Lung (tissue), 12 donors: ENCODE measurements around the gene MTUS2. TPM values are rescaled to one million over a fixed set of nuclear protein-coding genes. Genes with fewer than 3 reads are reported as not detected.

Experiments used
- ATAC-seq: fragments of 200-7000 bp; cut with Tn5 transposase; one replicate; pipeline ENCODE4 v1.9.1; 2020; ENCODE audit warnings: moderate number of reproducible peaks; ENCODE audit not compliant: insufficient read depth, low FRiP score
- DNase-seq, 3 donors: peaks; one replicate each; pipeline ENCODE4 v3.0.0-alpha.2; 2013 to 2017
- H3K27ac ChIP-seq, 2 donors: one replicate each; pipeline ENCODE4 v1.5.1; 2013; ENCODE audit warnings: mild to moderate bottlenecking in 2 of 2, moderate library complexity in 2 of 2, control low read depth in 1 of 2, inconsistent platforms in 1 of 2, low read depth in 1 of 2, low read length in 1 of 2
- H3K27me3 ChIP-seq, 3 donors: one replicate each; pipeline ENCODE4 v1.5.1; 2013; ENCODE audit warnings: low read length in 2 of 3; ENCODE audit not compliant: control insufficient read depth in 3 of 3, insufficient read depth in 3 of 3
- H3K36me3 ChIP-seq, 4 donors: one replicate each; pipeline ENCODE4 v1.5.1; 2013; ENCODE audit warnings: low read length in 4 of 4, mild to moderate bottlenecking in 1 of 4, moderate library complexity in 1 of 4; ENCODE audit not compliant: control insufficient read depth in 4 of 4, insufficient read depth in 4 of 4
- H3K4me1 ChIP-seq, 5 donors: one replicate each; pipeline ENCODE4 v1.5.1; 2013; ENCODE audit warnings: low read length in 5 of 5, mild to moderate bottlenecking in 2 of 5, moderate library complexity in 1 of 5; ENCODE audit not compliant: control insufficient read depth in 5 of 5, insufficient read depth in 5 of 5
- H3K4me3 ChIP-seq: one replicate; pipeline ENCODE4 v1.5.1; 2013; ENCODE audit warnings: mild to moderate bottlenecking, control low read depth, moderate library complexity
- H3K9ac ChIP-seq, 2 donors: one replicate each; pipeline ENCODE4 v1.5.1; 2013; ENCODE audit warnings: low read length in 2 of 2, control low read depth in 1 of 2; ENCODE audit not compliant: insufficient read depth in 1 of 2
- H3K9me3 ChIP-seq, 4 donors: one replicate each; pipeline ENCODE4 v1.5.1; 2013; ENCODE audit warnings: low read length in 3 of 4, mild to moderate bottlenecking in 1 of 4, moderate library complexity in 1 of 4; ENCODE audit not compliant: control insufficient read depth in 4 of 4, insufficient read depth in 3 of 4
- WGBS, 2 donors: extraction: QIAGEN DNeasy Blood & Tissue Kit; methylation state at CpG; one replicate each; pipeline ENCODE4 v1.1.7; 2013; 5-methylcytosine and 5-hydroxymethylcytosine counted together
- polyA plus RNA-seq, 2 donors: library from polyadenylated mRNA; stranded (reverse); fragments of 200-250 nt; gene quantifications; one replicate each; pipeline ENCODE4 v1.2.1, GENCODE V29; 2013
- total RNA-seq, 2 donors: library from RNA; depleted of rRNA in 1 of 2; stranded (reverse); fragments of >200 nt in 1 of 2; gene quantifications; one replicate each; pipeline ENCODE4 v1.2.1, GENCODE V29; 2014 to 2021
- TF ChIP-seq, protein P1 (sequence below): IDR thresholded peaks from 2 replicates; pipeline ENCODE4 v1.5.1; 2012; ENCODE audit warnings: mild to moderate bottlenecking; ENCODE audit errors: control extremely low read depth, extremely low read depth
- donor health status: control.
- donor health status: control.
- donor health status: Bipolar disorder and iron deficiency.
- donor health status: healthy.
- donor health status: DM: yes; HTN: yes; CAD: no.

Gene MTUS2
- total and polyA plus RNA-seq, 4 donors = 0.03 to 0.54 (median 0.08) TPM

DNA sequence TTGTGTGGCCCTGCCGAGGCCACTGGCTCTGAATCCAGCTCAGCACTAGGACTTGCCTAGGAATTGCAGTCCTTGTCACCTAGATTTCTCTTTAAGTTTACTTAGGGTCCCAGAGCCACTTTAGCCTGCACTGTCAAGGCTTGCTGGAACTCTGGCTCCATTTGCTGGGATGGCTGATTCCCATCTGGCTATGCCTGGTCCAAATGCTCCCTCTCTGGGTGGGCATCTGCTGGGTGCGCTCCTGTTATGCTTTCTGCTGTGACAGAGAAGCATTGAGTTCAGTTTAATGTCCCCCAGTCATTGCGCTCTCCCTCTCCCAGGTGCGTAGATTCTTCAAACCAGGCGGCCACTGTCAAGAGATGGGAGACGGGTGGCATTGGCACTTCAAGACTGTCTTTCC is 102.2 kb downstream of the MTUS2 start:
- H3K36me3 ChIP-seq = no peaks in the 10 kb centered on the region
- 62 to 77% methylated on average over 6 of the region's 6 CpGs for WGBS, 2 donors
- no peak overlapping the region for H3K4me3 ChIP-seq
- ATAC-seq (no peak), DNase-seq (no peak)
- H3K9me3 ChIP-seq = peaks cover 0 to 19% (median 0%) of the 10 kb centered on the region in 4 donors
- TF ChIP-seq, protein P1, sequence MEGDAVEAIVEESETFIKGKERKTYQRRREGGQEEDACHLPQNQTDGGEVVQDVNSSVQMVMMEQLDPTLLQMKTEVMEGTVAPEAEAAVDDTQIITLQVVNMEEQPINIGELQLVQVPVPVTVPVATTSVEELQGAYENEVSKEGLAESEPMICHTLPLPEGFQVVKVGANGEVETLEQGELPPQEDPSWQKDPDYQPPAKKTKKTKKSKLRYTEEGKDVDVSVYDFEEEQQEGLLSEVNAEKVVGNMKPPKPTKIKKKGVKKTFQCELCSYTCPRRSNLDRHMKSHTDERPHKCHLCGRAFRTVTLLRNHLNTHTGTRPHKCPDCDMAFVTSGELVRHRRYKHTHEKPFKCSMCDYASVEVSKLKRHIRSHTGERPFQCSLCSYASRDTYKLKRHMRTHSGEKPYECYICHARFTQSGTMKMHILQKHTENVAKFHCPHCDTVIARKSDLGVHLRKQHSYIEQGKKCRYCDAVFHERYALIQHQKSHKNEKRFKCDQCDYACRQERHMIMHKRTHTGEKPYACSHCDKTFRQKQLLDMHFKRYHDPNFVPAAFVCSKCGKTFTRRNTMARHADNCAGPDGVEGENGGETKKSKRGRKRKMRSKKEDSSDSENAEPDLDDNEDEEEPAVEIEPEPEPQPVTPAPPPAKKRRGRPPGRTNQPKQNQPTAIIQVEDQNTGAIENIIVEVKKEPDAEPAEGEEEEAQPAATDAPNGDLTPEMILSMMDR = no peak
- H3K27ac ChIP-seq = no peak overlapping the region
- H3K4me1 ChIP-seq = no peaks in the 10 kb centered on the region
- H3K9ac ChIP-seq = no peak overlapping the region
- no peaks in the 10 kb centered on the region for H3K27me3 ChIP-seq

DNA sequence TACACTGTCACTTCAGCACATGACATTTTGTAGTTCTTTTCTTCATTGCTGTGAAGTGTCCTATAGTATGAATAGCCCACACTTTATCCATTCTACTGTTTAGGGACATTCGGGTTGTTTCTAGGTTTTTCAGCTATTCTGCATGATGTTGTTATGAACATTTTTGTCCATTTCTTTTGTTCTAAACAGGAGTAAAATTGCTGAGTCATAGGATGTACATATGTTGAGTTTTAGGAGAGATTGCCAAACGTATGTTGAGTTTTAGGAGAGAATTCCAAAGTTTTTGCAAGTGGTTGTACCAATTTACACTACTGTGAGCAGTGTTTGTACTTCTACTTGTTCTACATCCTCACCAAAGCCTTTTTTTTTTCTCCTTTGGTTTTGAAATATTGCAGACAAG is 115.0 kb downstream of the MTUS2 start:
- no peak for ATAC-seq
- H3K36me3 ChIP-seq = no peaks in the 10 kb centered on the region
- WGBS, 2 donors = 63 to 67% methylated on average over 2 of the region's 2 CpGs
- no peak for DNase-seq
- H3K4me3 ChIP-seq = no peak overlapping the region
- TF ChIP-seq, protein P1 = no peak
- peaks cover 0 to 2% (median 0%) of the 10 kb centered on the region in 4 donors for H3K9me3 ChIP-seq
- no peak overlapping the region for H3K9ac ChIP-seq
- no peaks in the 10 kb centered on the region for H3K27me3 ChIP-seq
- no peak overlapping the region for H3K27ac ChIP-seq
- no peaks in the 10 kb centered on the region for H3K4me1 ChIP-seq

DNA sequence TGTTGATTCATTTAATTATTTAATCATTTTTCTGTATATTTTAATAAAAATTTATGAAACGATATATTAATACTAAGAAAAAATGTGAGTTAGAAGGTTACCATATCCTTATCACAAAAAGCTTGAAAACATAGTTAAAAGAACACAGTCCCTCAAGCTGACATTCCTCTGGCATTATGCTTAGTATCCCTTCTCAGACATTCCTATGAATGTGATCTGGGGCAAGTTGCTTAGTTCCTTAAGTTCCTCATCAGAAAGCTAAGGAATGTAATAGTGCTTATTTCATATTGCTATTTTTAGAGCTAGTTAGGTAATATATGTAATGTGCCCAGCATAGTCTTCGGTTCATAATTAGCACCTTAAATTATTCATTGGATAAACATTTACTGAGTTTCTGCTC is 122.8 kb downstream of the MTUS2 start:
- TF ChIP-seq, protein P1 = no peak
- 69 to 82% methylated on average over 2 of the region's 2 CpGs for WGBS, 2 donors
- no peak overlapping the region for H3K27ac ChIP-seq
- no peaks in the 10 kb centered on the region for H3K9me3 ChIP-seq
- no peaks in the 10 kb centered on the region for H3K4me1 ChIP-seq
- no peak overlapping the region for H3K4me3 ChIP-seq
- no peaks in the 10 kb centered on the region for H3K36me3 ChIP-seq
- peak in 1 of 3 donors; percentile 3 for DNase-seq
- ATAC-seq = no peak
- no peak overlapping the region for H3K9ac ChIP-seq
- peaks cover 0 to 2% (median 0%) of the 10 kb centered on the region in 3 donors for H3K27me3 ChIP-seq
